IPS DF 4.7 (cell line): ENCODE data around the gene LAMB3.
"Not testable (repeated sequence)": the region's sequence is repeated elsewhere in the genome, so short reads cannot be mapped to it uniquely, and the experiment has no call there.

Experiments used
- DNase-seq: peaks from one replicate; pipeline ENCODE4 v3.0.0-alpha.2; 2013; ENCODE audit warnings: low spot score; ENCODE audit errors: extremely low read depth

The LAMB3 gene

DNA sequence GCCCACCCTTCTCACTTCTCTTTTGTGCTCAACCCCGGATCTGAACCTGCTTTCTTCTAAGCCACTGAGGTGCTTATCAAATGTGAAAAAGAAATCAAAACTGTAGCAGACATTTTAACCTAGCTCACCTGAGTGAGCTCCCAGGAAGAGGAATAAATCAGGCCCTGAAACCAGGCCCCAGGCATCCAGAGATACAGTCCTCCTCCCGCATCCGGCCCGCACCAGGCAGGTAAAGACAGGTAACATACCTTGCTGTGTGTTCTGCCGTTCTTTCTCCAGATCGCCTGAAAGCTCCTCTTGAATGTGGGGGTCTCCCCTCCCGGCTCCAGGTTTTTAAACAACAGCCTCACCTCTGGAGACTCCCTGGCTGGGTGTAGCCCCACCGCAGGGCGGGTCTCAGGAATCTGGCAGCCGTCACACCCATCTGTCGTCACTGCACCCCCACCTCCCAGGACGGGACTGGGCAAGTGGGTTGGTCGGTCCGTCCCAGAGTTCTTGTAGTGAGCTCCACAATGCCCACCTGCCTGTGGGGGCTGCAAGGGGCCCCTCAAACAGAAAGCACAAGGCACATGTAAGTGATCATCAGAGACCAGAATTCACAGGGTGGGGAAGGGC is at the start of gene LAMB3:
Gene LAMB3, minus strand, starts transcription at position 305 of the 615 bp plus-strand sequence. CDS start 1,481 bp downstream, outside the sequence.
- no peak for DNase-seq

DNA sequence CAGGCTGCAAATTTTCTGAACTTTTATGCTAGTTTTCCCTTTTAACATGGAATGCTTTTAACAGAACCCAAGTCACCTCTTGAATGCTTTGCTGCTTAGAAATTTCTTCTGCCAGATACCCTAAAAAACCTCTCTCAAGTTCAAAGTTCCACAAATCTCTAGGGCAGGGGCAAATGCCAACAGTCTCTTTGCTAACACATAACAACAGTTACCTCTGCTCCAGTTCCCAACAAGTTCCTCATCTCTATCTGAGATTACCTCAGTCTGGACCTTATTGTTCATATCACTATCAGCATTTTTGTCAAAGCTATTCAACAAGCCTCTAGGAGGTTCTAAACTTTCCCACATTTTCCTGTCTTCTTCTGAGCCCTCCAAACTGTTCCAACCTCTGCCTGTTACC is 48.5 kb upstream of the LAMB3 start:
- not testable (repeated sequence) for DNase-seq

DNA sequence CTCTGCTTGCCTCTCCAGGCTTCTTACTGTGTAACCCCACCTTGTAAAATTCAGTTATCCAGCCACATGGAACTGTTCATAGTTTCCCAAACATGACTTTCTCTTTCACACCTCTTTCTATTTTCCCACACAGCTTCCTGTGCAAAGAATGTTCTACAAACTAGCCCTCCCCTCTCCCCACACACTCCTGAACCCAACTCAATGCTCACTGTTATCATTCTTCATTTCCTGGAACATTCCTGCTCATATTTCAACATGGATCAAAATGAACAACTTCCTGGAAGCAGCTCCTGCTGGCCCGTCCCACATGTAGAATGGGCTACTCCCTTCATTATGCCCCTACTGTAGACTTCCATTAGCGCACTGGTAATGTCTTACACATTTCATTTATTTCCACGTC is 44.9 kb upstream of the LAMB3 start:
- DNase-seq: no peak

DNA sequence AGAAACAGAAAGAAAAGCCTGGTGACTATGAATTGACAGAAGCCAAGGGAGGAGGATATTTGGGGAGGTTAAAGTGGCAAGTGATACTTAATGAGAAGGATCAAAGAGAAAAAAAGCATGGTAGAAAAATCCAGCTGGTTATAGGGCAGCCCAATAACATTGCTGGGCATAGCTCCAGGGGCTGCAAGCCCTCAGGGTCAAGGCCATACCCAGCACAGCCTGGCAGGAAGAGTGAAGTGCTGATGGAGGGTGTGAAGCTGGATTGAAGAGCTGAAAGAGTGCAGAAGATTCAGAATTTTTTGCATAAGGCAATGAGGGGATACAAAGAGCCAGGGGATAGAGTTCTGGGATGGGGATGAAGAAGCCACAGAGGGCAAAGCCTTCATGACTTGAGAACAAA is 44.4 kb upstream of the LAMB3 start:
- no peak for DNase-seq

DNA sequence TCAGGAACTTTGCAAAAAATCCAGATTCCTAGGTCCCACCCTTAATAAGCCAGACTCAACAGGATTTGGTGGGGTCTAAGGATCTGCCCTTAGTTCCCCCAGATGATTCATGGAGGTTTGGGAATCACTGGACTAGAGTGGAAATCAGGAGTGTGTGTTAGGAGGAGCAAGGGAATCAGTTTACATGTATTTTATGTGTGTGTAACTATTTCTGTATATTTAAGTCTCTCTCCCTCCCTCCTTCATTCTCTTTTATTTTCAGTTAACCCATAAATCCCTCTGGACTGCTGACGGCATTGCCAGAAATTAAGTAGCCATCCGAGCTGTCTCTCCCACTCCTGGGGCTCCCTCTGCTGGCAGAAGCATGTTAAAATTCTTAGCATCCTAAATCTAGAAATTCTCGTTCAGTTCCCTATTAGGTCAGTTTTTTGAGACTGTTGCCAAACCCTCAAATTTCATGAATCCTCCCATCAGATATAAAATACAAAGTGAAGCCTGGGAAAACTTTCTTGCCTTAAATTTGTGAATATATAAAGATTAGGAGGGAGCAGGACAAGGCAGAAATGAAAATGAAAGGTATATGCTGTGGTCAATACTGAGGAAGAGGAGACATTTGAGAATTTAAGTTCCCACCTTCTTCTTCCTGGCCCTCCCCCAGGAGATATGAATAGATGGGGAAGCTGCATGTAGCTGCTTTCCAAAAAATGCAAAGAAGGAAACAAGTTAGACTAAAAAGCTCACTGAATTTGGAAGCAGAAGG is 40.7 kb upstream of the LAMB3 start:
- peak; percentile 33 for DNase-seq

DNA sequence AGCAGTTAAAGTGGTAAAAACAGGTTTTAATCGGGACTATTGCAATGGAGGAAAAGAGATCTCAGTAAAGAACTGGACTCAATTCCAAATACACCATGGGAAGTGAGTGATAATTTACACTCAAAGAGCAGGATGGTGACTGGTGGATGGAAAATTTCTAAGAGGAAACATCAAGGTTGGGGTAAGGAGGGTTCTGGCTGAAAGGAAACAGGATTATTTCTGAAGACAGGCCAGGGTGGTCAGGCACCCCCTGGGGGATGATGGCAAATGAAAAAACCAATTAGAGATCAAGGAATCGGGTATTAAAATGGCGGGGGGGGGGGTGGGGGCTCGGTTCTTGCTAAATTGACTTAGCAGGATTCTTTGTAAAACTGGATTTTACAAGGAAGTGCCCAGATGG is 40.1 kb upstream of the LAMB3 start:
- no peak for DNase-seq

DNA sequence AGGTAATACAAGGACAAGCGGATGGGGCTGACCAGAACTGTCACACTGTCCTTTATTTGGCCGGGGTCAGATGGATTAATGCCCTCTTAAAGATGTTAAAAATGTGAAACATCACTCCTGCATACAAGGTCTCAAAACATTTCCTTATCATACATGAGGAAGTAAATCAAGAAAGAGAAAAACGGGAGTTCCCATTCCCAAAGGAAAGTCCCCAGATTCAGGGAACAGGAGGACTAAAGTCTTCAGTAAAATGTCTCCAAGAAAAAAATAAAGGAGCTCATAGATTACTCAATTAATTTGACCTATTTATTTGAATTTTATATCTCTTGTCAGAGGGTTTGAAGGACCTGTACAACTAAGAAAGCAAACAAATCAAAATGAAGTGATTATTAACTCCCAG is 39.0 kb upstream of the LAMB3 start:
- no peak for DNase-seq

DNA sequence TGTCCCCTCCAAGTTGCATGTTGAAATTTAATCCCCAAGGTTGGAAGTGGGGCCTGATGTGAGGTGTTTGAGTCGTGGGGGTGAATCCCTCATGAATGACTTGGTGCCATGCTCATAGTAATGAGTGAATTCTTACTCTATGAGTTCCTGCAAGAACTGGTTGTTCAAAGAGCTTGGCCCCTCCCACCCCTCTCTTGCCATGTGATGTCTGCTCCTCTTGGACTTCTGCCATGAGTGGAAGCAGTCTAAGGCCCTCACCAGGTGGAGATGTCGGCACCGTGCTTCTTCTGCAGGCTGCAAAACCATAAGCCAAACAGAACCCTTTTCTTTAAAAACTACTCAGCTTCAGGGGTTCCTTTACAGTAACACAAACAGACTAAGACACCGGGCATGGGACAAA is 37.3 kb upstream of the LAMB3 start:
- DNase-seq: no peak

DNA sequence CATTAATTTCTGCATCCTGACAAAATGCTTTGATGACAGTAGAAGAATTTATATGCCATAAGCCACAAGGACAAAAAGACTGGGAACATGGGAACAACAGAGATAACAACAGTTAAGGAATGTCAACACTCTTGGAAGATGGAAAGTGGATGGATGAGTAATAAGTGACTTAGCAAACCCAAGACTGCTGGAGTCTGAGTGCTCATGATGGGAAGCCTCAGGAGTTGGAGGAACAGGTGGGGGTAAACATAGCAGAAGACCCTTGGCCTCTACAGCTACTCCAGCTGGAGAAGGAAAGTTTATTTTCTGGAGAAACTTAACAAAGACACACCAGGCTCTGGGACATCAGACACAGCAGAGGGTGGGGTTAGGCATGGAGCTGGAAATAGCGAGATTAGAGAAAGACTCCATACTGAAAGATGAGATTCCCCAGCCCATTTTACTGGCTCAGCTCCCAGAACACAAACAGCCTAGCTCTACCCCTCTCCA is 36.6 kb upstream of the LAMB3 start:
- no peak for DNase-seq

DNA sequence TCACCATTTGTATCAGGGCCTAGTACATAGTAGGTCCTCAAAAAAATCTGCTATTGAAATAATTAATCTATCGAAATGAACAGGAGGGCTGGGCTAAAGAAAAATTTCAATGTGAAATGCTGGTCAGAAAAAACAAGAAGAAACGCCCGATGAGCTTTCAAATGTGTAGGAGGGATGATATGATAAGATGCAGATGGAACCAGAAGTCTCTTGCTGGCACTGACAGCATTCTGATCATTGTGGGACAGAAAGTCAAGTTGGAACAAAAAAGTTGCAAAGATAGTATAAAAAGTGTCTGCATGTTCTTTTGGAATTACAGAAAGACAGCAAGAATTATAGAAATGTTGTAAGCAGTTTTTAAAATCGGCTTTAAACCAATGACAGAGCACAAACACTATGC is 34.1 kb upstream of the LAMB3 start:
- no peak for DNase-seq

DNA sequence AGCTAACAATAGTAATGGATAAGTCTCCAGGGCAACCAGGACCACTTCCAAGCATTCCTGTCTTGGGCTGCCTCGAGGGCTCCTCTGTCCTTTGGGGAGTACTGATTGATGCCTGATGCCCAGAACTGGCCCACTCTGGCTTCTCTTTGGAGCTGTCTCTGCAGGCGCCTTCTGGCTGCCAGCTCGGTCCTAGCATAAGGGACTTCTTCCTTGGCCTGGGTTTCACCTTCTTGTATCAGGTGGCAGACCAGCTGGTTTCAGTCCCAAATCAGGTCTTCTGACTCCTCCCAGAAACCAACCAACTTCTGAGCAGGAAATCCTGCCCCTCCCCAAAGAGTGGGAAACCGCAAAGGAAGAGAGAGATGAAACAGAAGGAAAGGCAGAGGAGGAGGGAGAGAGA is 33.6 kb upstream of the LAMB3 start:
- DNase-seq: no peak

DNA sequence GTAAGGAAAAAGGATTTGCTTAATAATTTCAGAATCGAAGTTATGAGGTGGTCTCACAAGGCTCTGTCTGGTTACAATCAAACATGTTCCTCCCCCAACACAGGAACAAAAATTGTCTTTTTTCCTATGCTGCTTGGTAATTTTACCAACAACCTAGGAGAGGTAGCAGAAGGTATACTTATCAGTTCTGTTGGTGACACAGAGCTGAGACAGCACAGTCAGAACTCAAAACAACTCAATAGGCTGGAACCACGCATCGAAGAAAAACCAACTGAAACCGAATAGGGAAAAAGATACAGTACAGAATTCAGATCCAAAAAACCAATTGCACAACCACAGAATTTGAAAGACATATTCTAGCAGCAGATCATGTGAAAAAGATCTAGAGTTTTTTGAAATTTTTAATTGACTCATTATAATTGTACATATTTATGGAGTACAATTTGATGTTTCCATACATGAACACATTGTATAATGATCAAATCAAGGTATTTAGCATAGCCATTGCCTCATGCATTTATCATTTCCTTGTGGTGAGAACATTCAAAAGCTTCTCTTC is 26.8 kb upstream of the LAMB3 start:
- DNase-seq: no peak

DNA sequence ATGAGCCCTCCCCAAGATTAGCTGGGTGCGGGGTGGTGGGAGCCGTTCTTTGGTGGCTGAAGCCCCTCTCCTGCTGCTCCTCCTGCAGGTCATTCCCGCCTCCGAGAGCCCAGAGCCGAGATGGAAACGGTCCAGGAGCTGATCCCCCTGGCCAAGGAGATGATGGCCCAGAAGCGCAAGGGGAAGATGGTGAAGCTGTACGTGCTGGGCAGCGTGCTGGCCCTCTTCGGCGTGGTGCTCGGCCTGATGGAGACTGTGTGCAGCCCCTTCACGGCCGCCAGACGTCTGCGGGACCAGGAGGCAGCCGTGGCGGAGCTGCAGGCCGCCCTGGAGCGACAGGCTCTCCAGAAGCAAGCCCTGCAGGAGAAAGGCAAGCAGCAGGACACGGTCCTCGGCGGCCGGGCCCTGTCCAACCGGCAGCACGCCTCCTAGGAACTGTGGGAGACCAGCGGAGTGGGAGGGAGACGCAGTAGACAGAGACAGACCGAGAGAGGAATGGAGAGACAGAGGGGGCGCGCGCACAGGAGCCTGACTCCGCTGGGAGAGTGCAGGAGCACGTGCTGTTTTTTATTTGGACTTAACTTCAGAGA is 23.4 kb upstream of the LAMB3 start:
- DNase-seq: no peak

DNA sequence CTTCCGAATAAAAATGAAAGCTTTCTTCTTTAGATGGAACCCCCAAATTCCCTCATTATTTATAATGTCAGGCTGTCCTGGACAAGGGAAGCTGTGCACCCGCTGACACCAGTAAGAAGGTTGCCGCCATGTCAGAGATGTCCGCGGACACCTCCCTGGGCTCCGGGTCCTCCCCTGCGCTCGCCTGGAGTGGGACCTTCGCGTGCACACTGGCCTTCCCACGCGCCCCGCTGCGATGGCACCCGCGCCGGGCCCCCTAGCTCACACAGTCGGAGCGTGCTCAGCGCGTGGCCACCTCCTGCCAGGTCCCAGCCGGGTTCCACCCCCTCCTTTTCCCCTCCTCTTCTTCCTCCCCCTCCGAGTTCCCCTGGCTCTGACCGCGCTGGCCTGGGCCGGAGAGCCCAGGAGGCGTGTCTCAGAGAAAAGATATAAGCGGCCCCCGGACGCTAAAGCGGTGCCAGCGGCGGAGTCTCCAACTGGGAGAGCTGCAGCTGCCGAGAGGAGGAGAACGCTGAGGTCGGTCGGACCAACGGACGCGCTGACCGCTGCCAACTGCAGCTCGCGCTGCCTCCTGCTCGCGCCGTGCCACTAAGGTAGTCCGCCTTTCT is 22.8 kb upstream of the LAMB3 start, which contains the start of gene G0S2:
Gene G0S2, plus strand, starts transcription at position 456 of the 608 bp plus-strand sequence. CDS start 273 bp downstream, outside the sequence.
- no peak for DNase-seq

DNA sequence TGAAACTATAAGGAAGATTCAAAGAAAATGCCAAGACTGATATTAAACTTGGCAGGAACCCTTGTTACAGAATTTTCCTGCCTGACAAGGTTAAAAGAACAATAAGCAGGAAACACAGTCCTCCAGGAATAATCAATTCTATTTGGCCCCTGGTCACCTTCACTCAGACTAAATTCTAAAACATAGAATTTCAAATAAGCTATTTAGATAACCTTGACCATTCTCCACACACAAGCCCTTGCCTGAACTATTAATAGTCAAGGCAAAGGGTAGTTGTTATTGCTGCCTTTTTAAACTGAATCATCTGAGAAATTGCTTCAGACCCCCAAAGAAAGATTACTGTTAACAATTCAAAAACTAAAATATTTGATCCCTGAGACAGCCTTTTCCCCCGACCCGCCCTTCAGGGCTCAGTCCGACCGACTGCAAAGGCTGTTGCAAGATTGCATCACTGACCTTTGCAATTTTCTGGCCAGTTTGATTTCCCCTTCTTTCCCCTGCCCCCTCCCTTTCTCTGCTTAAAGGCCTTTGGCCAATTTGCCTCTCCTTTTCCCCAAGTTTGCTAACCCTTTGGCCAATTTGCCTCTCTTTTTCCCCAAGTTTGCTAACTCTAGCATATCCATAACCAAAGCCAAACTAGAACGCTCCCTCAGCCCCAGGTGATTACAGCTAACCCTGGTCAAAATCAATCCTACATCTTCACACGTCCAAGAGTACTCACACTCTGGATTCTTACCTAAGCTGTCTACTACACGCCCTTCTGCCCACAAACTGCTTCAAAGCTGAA is 21.6 kb upstream of the LAMB3 start:
- no peak for DNase-seq

DNA sequence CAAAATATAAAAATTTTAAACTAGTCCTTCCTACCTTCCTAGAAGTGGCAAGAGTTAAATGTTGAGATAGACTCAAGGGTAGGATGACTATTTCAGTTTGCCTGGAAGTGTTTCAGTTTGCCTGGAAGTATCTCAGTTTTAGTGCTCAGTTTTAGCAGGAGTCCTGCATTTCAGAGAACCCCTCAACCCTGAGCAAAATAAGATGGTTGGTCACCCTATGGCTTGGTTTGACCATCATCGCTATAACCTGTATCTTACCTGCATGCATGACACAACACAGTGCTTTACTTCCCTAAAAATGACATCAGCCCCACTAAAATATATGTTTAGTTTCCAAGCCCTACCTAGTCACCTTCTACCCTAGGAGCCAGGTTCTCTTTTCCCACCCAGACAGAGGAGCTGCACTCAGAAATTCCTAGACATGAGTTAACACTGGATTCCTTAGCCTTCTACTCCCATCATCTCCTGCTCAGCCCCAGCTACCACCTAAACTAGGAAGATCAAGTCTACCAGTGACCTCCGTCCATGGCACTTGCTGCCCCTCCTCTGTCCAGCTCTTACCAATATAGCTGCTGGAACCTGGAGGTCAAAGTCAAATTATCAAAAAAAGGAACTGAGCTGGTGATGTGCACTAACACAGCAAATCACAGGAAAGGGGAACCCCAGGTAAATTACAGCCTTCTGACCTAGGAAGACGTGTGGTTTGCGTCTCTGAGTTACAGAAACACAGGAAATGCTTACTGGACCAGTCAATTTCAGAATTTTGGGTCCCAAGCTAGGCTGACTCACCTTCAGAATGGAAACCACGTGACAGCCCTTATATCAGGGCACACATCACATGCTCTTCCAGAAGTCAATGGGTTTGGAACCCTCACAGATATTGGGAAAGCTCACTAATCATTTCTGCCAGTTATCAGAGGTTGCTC is 20.7 kb upstream of the LAMB3 start:
- no peak for DNase-seq

DNA sequence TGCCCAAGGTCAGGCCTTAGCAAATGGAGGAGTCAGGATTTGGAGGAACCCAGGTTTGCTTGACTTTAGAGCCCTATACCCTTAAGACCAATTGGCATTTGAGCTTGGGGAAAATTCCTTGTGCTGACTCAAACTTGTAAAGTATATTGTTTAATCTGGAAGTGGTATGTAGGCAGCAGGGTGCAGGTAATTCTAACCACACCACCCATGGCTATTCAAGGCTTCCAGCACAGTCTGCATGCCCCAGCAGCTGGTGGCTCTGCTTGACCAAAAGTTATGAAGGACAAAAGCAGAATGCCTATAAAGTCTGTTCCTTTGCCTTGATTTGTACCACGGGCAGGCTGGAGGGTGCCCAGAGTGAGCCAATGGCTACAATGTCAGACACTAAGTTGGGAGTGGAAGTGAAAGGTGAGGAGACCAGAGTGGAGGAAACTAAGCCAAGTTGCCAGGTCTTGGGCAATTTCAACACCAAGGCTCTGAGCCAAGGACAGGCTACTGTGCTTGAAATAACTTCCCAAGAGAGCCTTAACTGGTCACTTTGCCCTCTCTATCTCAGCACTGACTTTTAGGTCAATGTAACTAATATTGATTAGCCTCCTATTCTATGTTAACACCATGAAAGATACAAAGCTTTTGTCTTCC is 18.3 kb upstream of the LAMB3 start:
- no peak for DNase-seq

DNA sequence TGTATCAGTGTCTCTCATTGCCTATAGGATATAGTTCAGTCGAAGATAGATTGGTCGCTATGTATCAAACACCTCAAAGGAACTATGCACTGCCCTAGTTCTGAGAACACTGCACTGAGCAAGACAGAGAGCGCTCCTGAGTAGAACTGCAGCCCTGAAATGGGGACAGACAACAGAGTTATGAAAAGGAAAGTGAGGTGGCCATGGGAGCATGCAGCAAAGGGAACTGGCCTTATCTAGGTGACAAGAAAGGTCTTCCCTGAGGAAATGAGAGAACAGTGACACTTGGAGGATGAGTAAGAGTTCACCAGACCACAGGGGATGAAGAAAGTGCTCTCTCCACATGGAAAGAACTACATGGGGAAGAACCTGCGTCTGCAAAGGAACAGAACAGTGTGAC is 15.5 kb upstream of the LAMB3 start:
- no peak for DNase-seq

DNA sequence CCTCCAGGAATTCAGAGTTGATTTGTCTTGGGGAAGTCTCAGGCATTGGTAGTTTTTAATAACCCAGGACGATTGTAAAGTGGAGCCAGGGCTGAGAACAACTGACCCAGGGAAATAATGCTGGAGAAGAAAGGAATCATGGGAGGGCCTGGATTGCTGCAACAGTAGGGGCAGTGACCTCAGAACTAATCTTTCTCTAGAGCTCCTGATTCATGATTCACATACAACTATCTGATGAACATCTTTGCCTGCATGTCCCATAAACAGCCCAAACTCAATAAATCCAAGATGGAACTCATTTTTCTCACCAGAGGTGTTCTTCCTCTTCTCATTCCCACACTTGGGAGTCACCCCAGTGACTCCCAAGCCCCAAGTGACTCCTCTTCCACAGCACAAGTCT is 14.9 kb upstream of the LAMB3 start:
- no peak for DNase-seq
